Germinal center (tissue), 1 donor: ENCODE results near the gene SST.
"Not testable (repeated sequence)": the region's sequence is repeated elsewhere in the genome, so short reads cannot be mapped to it uniquely, and the experiment has no call there.

ENCODE experiments used
- DNase-seq: peaks from one replicate; pipeline ENCODE4 v3.0.0; 2012; ENCODE audit warnings: mixed read lengths, low spot score

SST gene

DNA sequence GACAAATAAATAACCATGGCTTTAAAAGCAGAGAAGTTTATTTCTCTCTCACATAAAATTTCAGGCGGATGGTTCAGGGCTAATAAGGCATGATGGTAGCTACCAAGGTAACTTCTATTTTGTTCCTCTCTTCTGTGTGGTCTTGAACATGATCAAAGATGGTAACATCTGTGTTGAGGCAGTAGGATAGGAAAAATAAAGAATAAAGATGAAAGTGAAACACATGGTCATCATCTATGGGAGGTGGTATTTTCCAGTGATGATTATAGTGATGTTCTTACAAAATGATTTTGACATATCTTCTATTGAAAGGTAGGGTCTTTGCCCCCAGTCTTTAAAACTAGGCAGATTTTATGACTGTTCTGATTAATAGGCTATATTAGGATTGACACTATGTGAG is 14.2 kb upstream of the SST start:
- DNase-seq, result no peak

DNA sequence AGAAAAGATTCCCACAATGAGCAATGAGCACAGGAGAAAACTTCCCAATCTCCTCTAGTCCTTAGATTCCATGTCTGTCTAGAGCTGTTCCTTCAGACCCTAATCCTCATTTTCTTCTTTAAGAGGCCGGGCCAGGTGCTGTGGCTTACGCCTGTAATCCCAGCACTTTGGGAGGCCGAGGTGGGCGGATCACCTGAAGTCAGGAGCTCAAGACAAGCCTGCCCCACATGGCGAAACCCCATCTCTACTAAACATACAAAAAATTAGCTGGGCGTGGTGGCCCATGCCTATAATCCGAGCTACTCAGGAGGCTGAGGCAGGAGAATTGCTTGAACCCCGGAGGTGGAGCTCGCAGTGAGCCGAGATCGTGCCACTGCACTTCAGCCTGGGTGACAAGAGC is 11.6 kb upstream of the SST start:
- not testable (repeated sequence) for DNase-seq

DNA sequence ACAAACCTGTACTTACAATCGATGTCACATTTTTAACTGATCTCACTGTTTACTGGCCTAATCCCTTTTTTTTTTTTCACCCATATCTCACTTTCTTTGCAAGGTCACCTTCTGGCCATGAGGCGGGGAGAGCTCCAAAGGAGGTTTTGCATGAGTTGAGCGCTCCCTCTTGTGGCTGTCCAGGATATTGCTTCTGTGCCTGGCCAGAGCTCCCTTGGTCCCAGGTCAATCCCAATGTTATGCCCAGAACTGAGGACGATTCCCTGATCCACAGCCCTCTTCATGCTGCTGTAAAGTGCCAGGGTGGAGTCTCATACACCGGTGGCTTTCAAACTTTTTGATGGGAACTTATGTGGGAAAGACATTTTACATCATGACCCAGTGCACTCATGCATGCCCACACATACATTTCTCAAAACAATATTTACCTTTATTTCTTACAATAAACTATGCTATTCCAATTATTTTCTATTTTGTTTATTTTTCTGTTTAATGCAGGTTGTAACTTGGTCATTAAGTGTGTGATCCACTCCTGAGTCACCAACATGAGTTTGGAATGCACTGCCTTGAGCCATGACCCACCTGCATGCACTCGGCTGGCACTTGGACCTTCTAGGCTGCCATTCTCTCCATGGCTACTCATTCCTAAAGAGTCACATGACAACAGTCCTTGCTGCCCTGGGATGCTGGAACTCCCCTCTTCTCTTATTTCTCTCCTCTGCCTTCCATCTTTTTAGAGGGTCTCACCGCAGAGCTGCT is 9.6 kb upstream of the SST start:
- DNase-seq, result peak; percentile 72

DNA sequence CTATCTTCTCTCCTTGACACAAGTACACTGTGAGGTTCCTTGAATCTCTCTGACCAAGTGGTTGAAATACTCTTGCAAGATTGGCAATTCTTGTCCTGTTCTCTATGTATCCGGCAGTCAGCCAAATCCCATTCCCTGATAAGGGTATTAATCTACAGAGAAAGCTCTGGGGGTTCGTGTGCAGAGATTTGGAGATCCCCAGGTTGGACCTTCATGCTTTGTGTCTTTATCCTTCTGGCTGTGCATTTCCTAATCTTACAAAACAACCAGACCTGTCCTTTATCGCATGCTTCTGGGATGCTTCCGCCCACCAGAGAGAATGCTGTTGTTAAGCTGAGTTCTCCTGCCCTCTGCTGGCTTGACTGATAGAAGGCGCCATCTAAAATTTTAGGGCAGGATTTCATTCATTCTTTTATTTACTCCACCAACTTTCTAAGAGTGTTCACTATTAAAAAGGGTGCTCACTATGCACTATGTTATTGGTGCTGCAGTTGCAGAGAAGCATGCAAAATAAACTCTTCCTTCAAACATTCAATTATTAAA is 8.6 kb upstream of the SST start:
- DNase-seq, result peak; percentile 33

DNA sequence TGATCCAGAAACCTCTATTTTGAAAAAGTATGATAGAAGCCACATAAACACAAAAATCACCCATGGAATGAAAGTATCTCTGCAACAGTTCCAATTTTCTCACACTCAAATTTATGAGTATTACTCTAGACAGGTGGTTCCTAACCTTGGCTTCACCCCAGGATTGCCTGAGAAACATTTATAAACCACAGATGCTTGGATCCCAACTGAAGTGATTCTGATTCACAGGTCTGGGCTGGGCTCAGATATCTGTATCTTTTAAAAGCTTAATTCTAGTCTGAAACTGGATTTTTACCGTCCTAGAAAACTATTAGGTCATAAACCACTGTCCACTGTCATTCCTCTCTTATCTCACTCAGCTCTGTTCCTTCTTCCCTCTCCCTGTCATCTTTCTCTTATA is 7.4 kb upstream of the SST start:
- no peak for DNase-seq

DNA sequence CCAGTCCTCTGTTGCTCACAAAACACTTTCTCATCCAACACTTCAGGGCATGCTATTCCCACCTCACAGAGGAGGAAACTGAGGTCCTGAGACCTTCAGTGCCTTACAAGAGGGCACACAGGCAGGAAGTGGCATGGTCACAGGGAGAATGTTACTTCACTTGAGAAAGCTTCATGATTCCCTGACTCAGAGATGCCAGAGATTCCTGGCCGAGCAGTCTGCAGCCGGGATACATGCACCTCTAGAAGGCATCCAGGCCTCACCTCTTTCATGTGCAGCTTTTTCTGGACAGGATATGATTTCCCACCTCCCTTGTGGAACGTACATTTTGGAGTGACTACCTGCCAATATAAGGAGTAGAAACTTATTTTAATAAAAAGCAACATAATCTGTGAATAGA is 2.8 kb upstream of the SST start:
- no peak for DNase-seq

DNA sequence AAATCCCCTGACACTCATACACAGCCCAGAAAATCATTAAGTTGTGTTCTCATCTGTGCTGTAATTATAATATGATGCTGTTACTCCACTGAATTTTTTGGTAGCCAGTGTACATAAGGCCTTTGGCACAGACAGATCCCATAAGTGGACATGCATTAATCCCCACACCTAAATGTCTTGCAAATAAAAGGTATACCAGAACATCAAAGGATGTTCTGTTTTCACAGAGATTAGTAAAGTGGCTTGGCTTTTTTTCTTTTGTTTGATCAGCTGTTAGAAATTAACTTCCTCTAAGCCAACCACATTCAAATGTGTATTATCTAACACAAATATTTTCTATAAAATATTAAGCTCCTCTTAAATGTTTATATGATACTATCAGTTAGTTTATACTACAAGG is 2.7 kb downstream of the SST start:
- no peak for DNase-seq

DNA sequence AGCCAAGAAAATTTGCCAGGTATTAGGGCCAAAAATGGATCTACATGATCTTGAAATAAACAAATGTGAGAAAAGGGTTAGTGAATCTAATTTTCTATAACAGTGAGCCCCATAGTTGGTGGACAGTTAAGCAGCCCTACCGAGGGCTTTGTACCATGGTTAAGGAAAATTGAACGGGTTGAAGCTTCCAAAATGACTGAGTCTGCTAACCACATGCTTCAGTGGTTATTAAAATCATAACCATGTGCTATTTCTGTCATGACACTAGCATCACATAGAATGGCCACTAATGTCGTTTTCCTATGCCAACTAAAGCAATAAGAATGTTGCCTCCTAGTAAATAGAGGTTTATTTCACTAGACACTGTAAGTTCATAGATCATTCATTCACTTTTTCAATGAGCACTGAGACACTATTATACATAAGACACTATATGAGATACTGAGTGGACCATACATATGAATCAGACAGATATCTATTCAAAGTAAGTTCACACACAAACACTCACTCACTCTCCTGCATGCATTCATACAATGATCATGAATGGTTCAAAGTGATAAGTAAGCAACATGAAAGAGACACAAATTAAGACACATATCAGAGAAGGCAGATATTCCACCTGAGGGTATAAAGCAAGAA is 4.3 kb downstream of the SST start:
- DNase-seq, result no peak

DNA sequence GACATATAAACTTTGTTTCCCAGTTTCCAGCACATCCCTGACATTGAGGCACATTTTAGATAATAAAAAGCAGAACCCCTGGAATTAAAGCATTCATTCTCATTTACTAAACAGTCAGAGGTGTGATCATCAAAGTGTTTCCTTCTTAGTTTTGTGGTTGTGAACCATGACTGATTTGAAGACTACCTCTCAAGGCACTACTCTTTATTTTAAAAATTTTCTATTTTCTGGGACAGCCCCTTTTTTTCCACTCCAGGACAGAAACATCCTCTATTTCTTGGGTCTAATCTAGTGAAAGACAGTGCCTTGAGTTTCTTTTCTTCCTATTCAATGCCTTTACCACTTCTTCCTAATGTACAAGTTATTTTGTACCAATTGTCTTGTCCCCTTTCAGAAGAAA is 5.2 kb downstream of the SST start:
- DNase-seq, result no peak

DNA sequence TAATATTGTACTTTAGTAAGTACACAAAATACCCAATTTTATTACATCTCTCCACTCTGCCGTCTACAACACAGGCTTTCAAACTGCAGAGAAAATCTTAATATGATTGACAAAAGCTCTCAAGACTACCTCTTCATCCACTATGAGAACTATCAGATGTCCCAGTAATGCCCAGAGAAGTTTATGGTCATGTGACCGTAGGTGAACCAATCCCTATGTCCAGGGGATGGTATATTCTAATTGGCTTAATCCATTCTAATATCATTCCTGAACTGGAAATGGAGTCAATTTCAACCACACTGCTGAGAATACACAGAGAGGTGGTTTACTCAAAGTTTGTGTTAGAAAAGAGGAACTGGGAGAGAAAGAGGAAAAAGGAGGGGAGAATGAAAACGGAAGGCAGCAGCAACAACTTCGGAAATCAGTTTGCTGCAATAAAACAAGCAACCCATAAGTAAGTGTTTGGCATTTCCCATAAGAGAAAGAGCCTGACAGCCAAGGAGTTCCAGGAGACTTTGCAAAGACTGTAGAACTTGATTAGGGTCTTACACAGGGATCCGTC is 7.3 kb downstream of the SST start:
- no peak for DNase-seq

DNA sequence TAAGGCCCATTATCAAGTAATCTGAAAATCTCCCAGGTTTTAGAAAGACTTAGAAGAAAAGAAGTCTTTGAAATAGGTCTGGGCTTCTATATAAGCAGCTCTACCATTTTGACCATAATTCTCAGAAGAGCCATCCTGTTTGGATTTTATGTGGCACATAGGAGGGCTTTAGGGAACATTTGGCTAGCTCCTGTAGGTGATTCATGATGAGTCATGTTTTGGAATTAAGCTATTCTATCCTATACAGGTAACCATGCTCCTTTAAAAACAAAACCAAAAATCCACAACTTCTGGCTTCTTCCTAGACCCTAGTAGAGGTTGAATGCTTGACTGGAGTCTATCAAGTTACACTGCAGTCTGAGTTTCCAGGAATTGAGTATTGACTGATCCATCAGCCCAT is 8.9 kb downstream of the SST start:
- DNase-seq, result no peak

DNA sequence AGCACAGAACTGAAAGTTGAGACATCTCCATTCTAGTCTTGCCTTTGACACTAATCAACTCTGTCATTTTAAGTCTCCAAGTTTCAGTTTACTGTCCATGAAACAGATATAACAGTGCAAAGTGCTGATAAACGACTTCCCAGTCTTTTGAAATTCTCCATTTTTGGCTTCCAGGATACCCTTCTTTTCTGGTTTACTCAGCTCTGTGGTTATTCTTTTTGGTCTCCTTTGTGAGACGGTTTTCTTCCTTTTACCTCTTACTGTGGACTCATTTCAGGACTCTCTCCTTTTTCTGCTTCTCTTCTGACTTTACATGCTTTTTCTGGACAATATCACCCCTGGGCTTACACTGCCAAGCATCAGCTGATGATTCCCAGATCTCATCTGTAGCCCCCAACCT is 18.9 kb downstream of the SST start:
- no peak for DNase-seq

DNA sequence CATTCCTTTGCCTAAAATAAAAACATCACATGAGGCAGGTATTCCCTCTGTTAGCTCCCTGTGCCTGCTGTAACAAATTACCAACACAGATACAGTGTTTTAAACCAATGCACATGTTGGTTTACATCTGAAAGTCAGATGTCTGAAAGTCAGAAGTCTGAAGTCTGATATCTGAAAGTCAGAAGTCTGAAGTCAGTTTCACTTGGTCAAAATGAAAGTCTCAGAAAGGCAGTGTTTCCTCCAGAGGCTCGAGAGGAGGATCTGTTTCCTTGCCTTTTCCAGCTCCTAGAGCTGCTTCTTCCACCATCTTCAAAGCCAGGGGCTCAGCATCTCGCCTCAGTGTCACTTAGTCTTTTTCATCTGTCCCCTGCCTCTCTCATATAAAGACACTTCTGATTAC is 22.0 kb downstream of the SST start:
- no peak for DNase-seq

DNA sequence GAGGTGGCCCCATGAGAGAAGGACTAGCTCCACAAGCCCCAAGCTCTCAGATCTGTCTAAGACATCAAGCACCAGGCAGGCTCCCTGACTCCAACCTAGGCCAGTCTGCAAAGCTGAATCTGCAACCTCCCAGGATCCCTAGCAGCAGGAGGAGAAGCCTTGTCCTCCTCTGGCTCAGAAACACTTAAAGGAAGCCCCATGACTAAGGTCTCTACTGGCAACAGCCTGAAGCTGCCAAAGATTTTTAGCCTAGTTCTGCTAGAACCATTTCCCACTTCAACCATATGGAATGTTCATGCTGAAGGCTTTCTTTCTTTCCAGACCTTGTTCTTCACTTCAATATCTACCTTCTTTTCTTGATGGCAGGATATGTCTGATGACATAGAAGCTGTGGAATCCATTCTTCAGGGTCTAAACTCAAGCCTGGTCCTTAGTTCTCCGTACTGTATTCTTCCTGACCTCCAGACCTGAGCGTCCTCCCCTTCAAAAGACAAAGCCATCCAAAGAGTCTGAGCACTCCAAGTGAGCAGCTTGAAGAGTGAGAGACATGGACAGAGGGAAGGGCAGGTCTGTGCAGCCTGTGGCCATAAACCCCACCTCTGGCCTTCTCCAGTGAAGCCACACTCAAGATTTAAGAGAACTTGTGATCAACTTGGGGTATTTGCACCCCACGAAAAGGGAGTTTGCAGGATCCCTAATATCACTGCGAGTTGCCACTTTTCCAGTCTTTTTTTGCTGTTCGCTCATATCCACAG is 23.1 kb downstream of the SST start:
- DNase-seq, result no peak

DNA sequence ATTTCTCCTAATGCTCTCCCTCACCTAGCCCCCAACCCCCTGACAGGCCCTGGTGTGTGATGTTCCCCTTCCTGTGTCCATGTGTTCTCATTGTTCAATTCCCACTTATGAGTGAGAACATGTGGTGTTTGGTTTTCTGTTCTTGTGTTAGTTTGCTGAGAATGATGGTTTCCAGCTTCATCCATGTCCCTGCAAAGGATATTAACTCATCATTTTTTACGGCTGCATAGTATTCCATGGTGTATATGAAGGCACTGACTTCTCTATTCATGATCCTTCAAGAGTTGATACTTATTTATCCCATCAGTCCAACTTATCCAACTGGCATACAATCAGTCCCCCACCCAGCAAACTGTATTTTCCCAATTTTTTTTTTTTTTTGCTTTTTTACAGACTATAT is 24.8 kb downstream of the SST start:
- DNase-seq, result not testable (repeated sequence)

DNA sequence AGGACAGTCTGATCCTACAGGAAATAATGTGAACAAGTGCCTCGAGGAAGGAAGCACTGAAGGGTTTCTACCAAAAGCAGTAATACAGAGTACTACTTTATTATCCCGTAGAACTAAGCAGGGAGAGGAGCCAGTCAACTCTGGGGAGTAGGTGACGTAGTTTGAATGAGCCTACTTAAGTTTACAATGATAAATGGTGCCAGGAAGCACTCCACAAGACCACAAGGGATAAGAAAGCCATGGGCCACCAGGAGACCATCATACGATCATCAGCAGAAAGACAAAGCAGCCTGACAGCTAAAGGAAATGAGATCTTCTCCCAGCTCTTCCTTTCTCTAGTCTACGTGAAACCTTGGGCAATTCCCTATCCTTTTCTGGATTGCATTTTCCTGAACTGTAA is 27.3 kb downstream of the SST start:
- no peak for DNase-seq

DNA sequence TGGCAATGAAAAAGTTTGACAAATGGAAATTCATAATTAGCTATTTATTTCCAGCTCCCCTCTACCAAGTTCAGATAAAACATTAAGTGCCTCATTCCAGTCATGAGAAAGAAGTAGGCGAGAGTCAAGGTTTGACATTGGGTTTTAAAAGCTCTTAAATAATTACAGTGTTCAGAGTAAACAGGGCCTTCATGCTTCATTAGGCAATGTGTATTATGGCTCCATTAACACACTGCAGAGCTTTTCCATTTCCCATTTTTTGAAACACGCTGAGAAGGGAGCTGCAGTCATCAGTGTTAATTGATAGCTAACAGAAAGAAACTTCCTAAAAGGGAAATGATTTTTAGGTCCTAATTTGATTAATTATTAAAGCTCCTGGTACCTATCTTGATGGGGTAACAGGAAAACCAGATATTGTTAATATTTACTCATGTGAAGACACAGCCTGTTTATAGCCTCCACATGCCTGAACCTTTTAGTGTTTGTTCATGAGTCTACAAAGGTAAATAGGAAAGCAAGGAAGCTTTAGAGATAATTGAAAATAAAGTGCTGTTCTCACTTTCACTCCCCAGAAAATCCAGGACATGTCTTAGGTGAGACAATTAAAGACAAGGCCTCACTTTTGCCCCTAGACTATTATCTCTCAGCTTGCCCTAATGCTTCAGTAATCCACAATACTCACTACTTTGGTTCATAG is 28.7 kb downstream of the SST start:
- DNase-seq, result no peak

DNA sequence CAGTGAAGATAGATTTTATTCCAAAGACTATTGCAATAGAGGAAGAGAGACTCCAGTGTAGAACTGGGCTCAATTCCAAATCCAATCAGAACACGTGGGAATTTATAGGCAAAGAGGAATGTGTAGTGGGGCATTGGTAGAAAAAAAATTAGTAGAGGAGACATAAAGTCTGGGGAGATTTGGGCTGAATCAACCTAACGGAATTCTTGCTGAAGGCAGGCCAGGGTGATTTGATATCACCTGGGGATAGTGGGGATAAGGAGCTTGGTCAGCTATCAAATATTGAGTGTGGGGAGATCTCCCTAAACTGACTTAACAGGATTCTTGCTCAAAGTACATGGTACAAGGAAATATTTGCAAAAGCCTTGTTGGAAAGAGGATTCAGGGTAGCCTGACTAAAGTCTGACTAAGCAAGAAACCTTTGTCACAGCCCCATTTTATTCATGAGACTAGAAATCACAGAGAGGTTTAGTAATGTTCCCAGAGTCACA is 29.6 kb downstream of the SST start:
- DNase-seq, result no peak

DNA sequence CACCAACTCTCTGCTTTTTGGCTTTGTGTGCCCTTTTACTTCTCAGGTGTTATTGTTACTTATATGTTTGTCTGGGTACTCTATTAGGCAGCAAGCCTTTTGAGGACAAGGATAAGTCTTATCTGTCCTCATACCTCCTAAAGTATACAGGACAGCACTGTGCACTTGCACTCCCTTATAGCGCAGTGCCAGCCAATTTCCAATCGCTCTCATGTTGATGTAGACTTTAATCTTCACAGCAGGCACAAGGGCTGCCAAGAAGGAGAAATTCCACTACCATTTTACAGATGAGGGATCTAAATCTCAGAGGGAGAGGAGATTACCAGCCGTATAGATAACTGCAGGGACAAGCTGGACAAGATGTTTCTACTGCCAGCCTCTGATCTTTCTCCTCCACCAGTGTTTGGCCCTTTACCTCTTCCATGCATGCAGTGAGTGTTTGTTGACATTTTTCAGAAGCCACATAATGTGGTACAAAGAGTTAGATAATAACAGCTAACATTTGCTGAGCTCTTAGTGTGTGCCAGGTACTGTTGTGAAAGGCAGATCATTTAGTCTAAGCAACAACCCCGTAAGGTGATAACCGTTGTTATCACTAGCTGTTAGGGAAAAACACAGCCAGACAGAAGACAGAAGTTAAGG is 30.1 kb downstream of the SST start:
- DNase-seq, result no peak

DNA sequence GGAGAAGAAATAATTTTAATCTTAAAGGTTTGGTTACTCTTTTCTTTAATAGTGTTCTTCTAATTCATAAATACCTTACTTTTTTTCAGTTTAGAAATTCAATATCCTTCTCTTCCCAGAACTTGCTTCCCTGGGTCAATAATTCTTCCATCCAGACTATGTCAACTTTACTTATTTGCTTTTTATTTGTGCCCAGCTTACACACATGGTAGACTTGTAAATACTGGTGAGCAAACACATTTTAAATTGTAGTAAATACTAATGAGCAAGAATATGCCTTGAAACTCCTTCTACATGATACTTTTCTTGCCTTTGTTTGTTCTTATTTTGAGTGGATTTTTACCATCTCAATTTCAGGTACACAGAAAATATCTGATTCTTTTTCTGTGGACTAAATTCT is 33.7 kb downstream of the SST start:
- DNase-seq, result no peak

DNA sequence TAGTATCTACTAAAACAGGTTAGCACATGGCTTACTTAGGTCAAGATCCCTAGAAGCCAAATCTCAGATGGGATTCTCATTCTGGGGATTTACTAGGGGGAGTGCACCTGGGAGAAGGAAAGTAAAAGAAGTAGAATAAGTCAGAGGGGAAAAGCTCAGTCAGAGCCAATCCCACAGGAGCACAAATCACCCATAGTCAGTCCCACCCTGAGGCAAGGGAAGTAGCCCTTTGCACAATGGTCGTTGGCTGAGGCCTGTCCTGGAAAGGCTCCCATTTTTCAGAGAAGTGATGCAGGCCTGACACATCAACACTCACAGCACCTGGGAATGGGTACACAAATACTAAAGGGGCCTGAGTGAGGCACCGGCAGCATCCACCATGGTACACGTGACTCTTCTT is 39.8 kb downstream of the SST start:
- no peak for DNase-seq
